Measurements from ENCODE around the gene OTOP2.

DNA sequence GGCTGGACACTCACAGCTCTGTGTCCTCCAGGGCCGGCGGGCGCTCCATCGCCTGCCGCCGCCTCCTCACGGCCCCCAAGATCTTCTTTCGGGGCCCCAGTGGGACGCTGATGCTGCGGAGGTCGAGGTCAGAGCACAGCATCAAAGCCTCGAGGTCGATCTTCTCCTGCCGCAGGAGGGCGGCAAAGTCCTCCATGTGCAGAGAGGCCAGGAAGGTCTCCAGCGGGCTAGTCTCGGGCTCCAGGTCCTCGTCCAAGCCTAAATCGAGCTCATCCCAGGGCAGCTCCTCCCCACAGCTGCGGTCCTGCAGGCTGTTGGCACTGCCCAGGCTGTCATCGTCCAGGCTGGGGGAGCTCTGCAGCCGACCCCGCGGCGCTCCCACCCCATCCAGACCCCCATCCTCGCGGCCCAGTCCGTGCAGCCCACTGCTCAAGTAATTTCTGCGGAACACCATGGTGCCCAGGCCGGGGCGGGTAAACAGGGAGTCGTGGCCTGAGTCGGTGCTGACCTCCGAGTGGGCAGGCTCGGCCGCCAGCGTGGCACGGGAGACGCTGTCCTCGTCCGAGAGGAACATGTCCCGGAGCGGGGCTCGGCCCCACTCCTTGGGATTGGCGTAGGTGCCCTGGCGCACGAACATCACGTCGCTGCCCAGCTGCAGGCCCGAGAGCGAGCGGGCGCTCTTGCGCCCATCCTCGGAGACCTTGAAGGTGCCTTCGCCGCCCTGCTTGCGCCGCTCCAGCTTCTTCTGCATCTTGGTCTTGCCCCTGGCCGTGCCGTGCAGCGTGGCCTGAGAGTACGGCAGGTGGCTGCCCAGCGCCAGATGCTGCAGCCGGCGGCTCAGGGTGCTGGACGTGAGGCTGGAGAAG, 4.4 kb upstream of the OTOP2 start:
- TF ChIP-seq EP300 (IDR thresholded peaks at IDR 0.05) (no peak), POLR2A (IDR thresholded peaks at IDR 0.05; ENCODE audit: low read depth) (no peak)
- TF ChIP-seq, protein P1, sequence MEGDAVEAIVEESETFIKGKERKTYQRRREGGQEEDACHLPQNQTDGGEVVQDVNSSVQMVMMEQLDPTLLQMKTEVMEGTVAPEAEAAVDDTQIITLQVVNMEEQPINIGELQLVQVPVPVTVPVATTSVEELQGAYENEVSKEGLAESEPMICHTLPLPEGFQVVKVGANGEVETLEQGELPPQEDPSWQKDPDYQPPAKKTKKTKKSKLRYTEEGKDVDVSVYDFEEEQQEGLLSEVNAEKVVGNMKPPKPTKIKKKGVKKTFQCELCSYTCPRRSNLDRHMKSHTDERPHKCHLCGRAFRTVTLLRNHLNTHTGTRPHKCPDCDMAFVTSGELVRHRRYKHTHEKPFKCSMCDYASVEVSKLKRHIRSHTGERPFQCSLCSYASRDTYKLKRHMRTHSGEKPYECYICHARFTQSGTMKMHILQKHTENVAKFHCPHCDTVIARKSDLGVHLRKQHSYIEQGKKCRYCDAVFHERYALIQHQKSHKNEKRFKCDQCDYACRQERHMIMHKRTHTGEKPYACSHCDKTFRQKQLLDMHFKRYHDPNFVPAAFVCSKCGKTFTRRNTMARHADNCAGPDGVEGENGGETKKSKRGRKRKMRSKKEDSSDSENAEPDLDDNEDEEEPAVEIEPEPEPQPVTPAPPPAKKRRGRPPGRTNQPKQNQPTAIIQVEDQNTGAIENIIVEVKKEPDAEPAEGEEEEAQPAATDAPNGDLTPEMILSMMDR (IDR thresholded peaks at IDR 0.05) = no peak

All from esophagus muscularis mucosa (tissue), 4 donors.